Measurements from ENCODE around the gene GPS2. TPM values are rescaled to one million over a fixed set of nuclear protein-coding genes. Genes with fewer than 3 reads are reported as not detected.
A peak's percentile ranks its signal among the peaks of the same experiment; 100 is the strongest.

GPS2 gene
- total and polyA plus RNA-seq, 3 donors from 2014 or later: 204 to 239 (median 219) TPM

- peaks cover 8% of the 10 kb centered on the region for H3K4me1 ChIP-seq
- H3K27me3 ChIP-seq: no peaks in the 10 kb centered on the region
- intact Hi-C loops (cut with DNase I; ENCODE audit: low total_unique reads): no loop called here
- H3K36me3 ChIP-seq (ENCODE audit: low read depth, missing control alignments): no peaks in the 10 kb centered on the region
- DNase-seq: no peak
- no peaks in the 10 kb centered on the region for H3K9me3 ChIP-seq
- peak overlapping the region in 1 of 2 donors; percentile 12 for H3K4me3 ChIP-seq
- H3K27ac ChIP-seq: no peak overlapping the region
- WGBS, 2 donors: 9 to 10% methylated on average over 26 of the region's 26 CpGs
- TF ChIP-seq, protein P1, sequence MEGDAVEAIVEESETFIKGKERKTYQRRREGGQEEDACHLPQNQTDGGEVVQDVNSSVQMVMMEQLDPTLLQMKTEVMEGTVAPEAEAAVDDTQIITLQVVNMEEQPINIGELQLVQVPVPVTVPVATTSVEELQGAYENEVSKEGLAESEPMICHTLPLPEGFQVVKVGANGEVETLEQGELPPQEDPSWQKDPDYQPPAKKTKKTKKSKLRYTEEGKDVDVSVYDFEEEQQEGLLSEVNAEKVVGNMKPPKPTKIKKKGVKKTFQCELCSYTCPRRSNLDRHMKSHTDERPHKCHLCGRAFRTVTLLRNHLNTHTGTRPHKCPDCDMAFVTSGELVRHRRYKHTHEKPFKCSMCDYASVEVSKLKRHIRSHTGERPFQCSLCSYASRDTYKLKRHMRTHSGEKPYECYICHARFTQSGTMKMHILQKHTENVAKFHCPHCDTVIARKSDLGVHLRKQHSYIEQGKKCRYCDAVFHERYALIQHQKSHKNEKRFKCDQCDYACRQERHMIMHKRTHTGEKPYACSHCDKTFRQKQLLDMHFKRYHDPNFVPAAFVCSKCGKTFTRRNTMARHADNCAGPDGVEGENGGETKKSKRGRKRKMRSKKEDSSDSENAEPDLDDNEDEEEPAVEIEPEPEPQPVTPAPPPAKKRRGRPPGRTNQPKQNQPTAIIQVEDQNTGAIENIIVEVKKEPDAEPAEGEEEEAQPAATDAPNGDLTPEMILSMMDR (IDR thresholded peaks at IDR 0.05): no peak
- no peak for TF ChIP-seq POLR2A (IDR thresholded peaks at IDR 0.05)
These were observed 52.0 kb downstream of the GPS2 start for GRCh38 chr17:7262935-7263800.

Small RNAs within 50 kb of the gene (small RNA-seq; reads per million reads assigned to genes)
- gene AC026954.2 (0 reads per million in 2 donors), gene RF00019 (0 reads per million in 2 donors)

Other genes with a start within 250 kb of the GPS2 start
Only the 30 nearest of the 34 such genes appear.
- gene ASGR2, start 200.5 kb downstream of the GPS2 start, total RNA-seq: 1 to 10 TPM in 1 of 2 donors, under 1 TPM in 1; 0.47 to 1.1 TPM
- 2.6 TPM for gene ASGR2, start 200.5 kb downstream of the GPS2 start, polyA plus RNA-seq (ENCODE audit: insufficient read depth, low read depth, low replicate concordance)
- gene ASGR1, start 136.0 kb downstream of the GPS2 start, total RNA-seq: 10 to 100 TPM; 11.5 to 19.1 TPM
- 21.3 TPM for gene ASGR1, start 136.0 kb downstream of the GPS2 start, polyA plus RNA-seq (ENCODE audit: insufficient read depth, low read depth, low replicate concordance)
- 10 to 100 TPM; 26.3 to 49.8 TPM for gene DLG4, start 95.5 kb downstream of the GPS2 start, total RNA-seq
- 45.9 TPM for gene DLG4, start 95.5 kb downstream of the GPS2 start, polyA plus RNA-seq (ENCODE audit: insufficient read depth, low read depth, low replicate concordance)
- gene ACADVL, start 95.4 kb downstream of the GPS2 start, total RNA-seq: 100 to 1,000 TPM; 298 to 458 TPM
- gene ACADVL, start 95.4 kb downstream of the GPS2 start, polyA plus RNA-seq (ENCODE audit: insufficient read depth, low read depth, low replicate concordance): 334 TPM
- 100 to 1,000 TPM in 1 of 2 donors, 10 to 100 TPM in 1; 81.3 to 102 TPM for gene DVL2, start 80.8 kb downstream of the GPS2 start, total RNA-seq
- gene DVL2, start 80.8 kb downstream of the GPS2 start, polyA plus RNA-seq (ENCODE audit: insufficient read depth, low read depth, low replicate concordance): 43.6 TPM
- gene PHF23, start 75.9 kb downstream of the GPS2 start, total RNA-seq: 10 to 100 TPM; 54.9 to 61.6 TPM
- 53.4 TPM for gene PHF23, start 75.9 kb downstream of the GPS2 start, polyA plus RNA-seq (ENCODE audit: insufficient read depth, low read depth, low replicate concordance)
- 100 to 1,000 TPM; 521 to 683 TPM for gene GABARAP, start 72.9 kb downstream of the GPS2 start, total RNA-seq
- gene GABARAP, start 72.9 kb downstream of the GPS2 start, polyA plus RNA-seq (ENCODE audit: insufficient read depth, low read depth, low replicate concordance): 1,171 TPM
- gene CTDNEP1, start 63.6 kb downstream of the GPS2 start, total RNA-seq: 10 to 100 TPM; 86.4 to 94.0 TPM
- 138 TPM for gene CTDNEP1, start 63.6 kb downstream of the GPS2 start, polyA plus RNA-seq (ENCODE audit: insufficient read depth, low read depth, low replicate concordance)
- 100 to 1,000 TPM; 107 to 123 TPM for gene ELP5, start 63.1 kb downstream of the GPS2 start, total RNA-seq
- 295 TPM for gene ELP5, start 63.1 kb downstream of the GPS2 start, polyA plus RNA-seq (ENCODE audit: insufficient read depth, low read depth, low replicate concordance)
- 1 to 10 TPM; 4.5 to 6.9 TPM for gene CLDN7, start 52.9 kb downstream of the GPS2 start, total RNA-seq
- 8.8 TPM for gene CLDN7, start 52.9 kb downstream of the GPS2 start, polyA plus RNA-seq (ENCODE audit: insufficient read depth, low read depth, low replicate concordance)
- gene SLC2A4, start 33.6 kb downstream of the GPS2 start, total RNA-seq: 1 to 10 TPM; 4.2 to 6.6 TPM
- 4.7 TPM for gene SLC2A4, start 33.6 kb downstream of the GPS2 start, polyA plus RNA-seq (ENCODE audit: insufficient read depth, low read depth, low replicate concordance)
- 100 to 1,000 TPM; 276 to 549 TPM for gene YBX2, start 20.7 kb downstream of the GPS2 start, total RNA-seq
- gene YBX2, start 20.7 kb downstream of the GPS2 start, polyA plus RNA-seq (ENCODE audit: insufficient read depth, low read depth, low replicate concordance): 1,120 TPM
- 100 to 1,000 TPM; 193 to 229 TPM for gene EIF5A, start 7.7 kb downstream of the GPS2 start, total RNA-seq
- gene EIF5A, start 7.7 kb downstream of the GPS2 start, polyA plus RNA-seq (ENCODE audit: insufficient read depth, low read depth, low replicate concordance): 388 TPM
- gene NEURL4, start 14.0 kb upstream of the GPS2 start, total RNA-seq: 10 to 100 TPM; 34.5 to 50.6 TPM
- gene NEURL4, start 14.0 kb upstream of the GPS2 start, polyA plus RNA-seq (ENCODE audit: insufficient read depth, low read depth, low replicate concordance): 38.3 TPM
- 100 to 1,000 TPM in 1 of 2 donors, 10 to 100 TPM in 1; 12.6 to 140 TPM for gene ACAP1, start 21.2 kb upstream of the GPS2 start, total RNA-seq
- 95.2 TPM for gene ACAP1, start 21.2 kb upstream of the GPS2 start, polyA plus RNA-seq (ENCODE audit: insufficient read depth, low read depth, low replicate concordance)
- 1 to 10 TPM; 4.8 to 5.0 TPM for gene KCTD11, start 36.8 kb upstream of the GPS2 start, total RNA-seq
- 6.8 TPM for gene KCTD11, start 36.8 kb upstream of the GPS2 start, polyA plus RNA-seq (ENCODE audit: insufficient read depth, low read depth, low replicate concordance)
- 1 to 10 TPM; 2.8 to 6.6 TPM for gene TMEM95, start 39.8 kb upstream of the GPS2 start, total RNA-seq
- 9.9 TPM for gene TMEM95, start 39.8 kb upstream of the GPS2 start, polyA plus RNA-seq (ENCODE audit: insufficient read depth, low read depth, low replicate concordance)
- gene TNK1, start 65.7 kb upstream of the GPS2 start, total RNA-seq: 1 to 10 TPM; 3.7 to 6.8 TPM
- gene TNK1, start 65.7 kb upstream of the GPS2 start, polyA plus RNA-seq (ENCODE audit: insufficient read depth, low read depth, low replicate concordance): 4.0 TPM
- gene PLSCR3, start 79.2 kb upstream of the GPS2 start, total RNA-seq: 10 to 100 TPM; 13.6 to 19.4 TPM
- 14.2 TPM for gene PLSCR3, start 79.2 kb upstream of the GPS2 start, polyA plus RNA-seq (ENCODE audit: insufficient read depth, low read depth, low replicate concordance)
- 10 to 100 TPM; 18.7 to 33.3 TPM for gene TMEM256, start 88.7 kb upstream of the GPS2 start, total RNA-seq
- gene TMEM256, start 88.7 kb upstream of the GPS2 start, polyA plus RNA-seq (ENCODE audit: insufficient read depth, low read depth, low replicate concordance): 27.3 TPM
- gene NLGN2, start 92.5 kb upstream of the GPS2 start, total RNA-seq: 10 to 100 TPM in 1 of 2 donors, 1 to 10 TPM in 1; 9.9 to 10.7 TPM
- gene NLGN2, start 92.5 kb upstream of the GPS2 start, polyA plus RNA-seq (ENCODE audit: insufficient read depth, low read depth, low replicate concordance): 8.4 TPM
- gene SPEM1, start 105.0 kb upstream of the GPS2 start, total RNA-seq: 10 to 100 TPM in 1 of 2 donors, 1 to 10 TPM in 1; 8.5 to 18.7 TPM
- 67.7 TPM for gene SPEM1, start 105.0 kb upstream of the GPS2 start, polyA plus RNA-seq (ENCODE audit: insufficient read depth, low read depth, low replicate concordance)
- 100 to 1,000 TPM in 1 of 2 donors, 10 to 100 TPM in 1; 41.4 to 202 TPM for gene SPEM2, start 110.3 kb upstream of the GPS2 start, total RNA-seq
- gene SPEM2, start 110.3 kb upstream of the GPS2 start, polyA plus RNA-seq (ENCODE audit: insufficient read depth, low read depth, low replicate concordance): 111 TPM
- 10 to 100 TPM in 1 of 2 donors, 1 to 10 TPM in 1; 5.7 to 18.8 TPM for gene SPEM3, start 113.5 kb upstream of the GPS2 start, total RNA-seq
- gene SPEM3, start 113.5 kb upstream of the GPS2 start, polyA plus RNA-seq (ENCODE audit: insufficient read depth, low read depth, low replicate concordance): 63.0 TPM
- gene TMEM102, start 120.1 kb upstream of the GPS2 start, total RNA-seq: 10 to 100 TPM in 1 of 2 donors, 1 to 10 TPM in 1; 7.9 to 11.7 TPM
- gene TMEM102, start 120.1 kb upstream of the GPS2 start, polyA plus RNA-seq (ENCODE audit: insufficient read depth, low read depth, low replicate concordance): 6.5 TPM
- gene FGF11, start 124.2 kb upstream of the GPS2 start, total RNA-seq: 1 to 10 TPM; 3.2 to 4.2 TPM
- 4.6 TPM for gene FGF11, start 124.2 kb upstream of the GPS2 start, polyA plus RNA-seq (ENCODE audit: insufficient read depth, low read depth, low replicate concordance)
- 1 to 10 TPM; 6.2 to 7.4 TPM for gene CHRNB1, start 129.7 kb upstream of the GPS2 start, total RNA-seq
- gene CHRNB1, start 129.7 kb upstream of the GPS2 start, polyA plus RNA-seq (ENCODE audit: insufficient read depth, low read depth, low replicate concordance): 6.9 TPM
- gene ZBTB4, start 164.3 kb upstream of the GPS2 start, total RNA-seq: 10 to 100 TPM; 34.0 to 43.4 TPM
- gene ZBTB4, start 164.3 kb upstream of the GPS2 start, polyA plus RNA-seq (ENCODE audit: insufficient read depth, low read depth, low replicate concordance): 39.5 TPM
- gene SLC35G6, start 166.1 kb upstream of the GPS2 start, total RNA-seq: 1 to 10 TPM; 1.8 to 3.9 TPM
- gene SLC35G6, start 166.1 kb upstream of the GPS2 start, polyA plus RNA-seq (ENCODE audit: insufficient read depth, low read depth, low replicate concordance): 3.9 TPM
- gene POLR2A, start 169.0 kb upstream of the GPS2 start, total RNA-seq: 100 to 1,000 TPM; 359 to 391 TPM
- 175 TPM for gene POLR2A, start 169.0 kb upstream of the GPS2 start, polyA plus RNA-seq (ENCODE audit: insufficient read depth, low read depth, low replicate concordance)